Gastrocnemius medialis (tissue), 4 donors: Measurements from ENCODE around the gene TBRG4.

Experiments used
- POLR2A ChIP-seq, 2 donors: fragments of 450-650 bp; IDR thresholded peaks; one replicate each; pipeline ENCODE4 v1.6.1; 2017; ENCODE audit warnings: antibody characterized with exemption in 2 of 2, mild to moderate bottlenecking in 2 of 2, moderate library complexity in 2 of 2
- TF ChIP-seq, protein P1 (sequence below), 5 experiments: fragments of 450-650 bp in 3 of 5; fragments of 200-600 bp in 2 of 5; sonication (generic) in 2 of 5; IDR thresholded peaks in 4 of 5; conservative IDR thresholded peaks in 1 of 5; 1 replicate in 4 of 5; 2 replicates in 1 of 5; pipeline ENCODE4 v1.5.1; 2016 to 2019; ENCODE audit warnings: antibody characterized with exemption in 5 of 5, mild to moderate bottlenecking in 3 of 5, moderate library complexity in 3 of 5

DNA sequence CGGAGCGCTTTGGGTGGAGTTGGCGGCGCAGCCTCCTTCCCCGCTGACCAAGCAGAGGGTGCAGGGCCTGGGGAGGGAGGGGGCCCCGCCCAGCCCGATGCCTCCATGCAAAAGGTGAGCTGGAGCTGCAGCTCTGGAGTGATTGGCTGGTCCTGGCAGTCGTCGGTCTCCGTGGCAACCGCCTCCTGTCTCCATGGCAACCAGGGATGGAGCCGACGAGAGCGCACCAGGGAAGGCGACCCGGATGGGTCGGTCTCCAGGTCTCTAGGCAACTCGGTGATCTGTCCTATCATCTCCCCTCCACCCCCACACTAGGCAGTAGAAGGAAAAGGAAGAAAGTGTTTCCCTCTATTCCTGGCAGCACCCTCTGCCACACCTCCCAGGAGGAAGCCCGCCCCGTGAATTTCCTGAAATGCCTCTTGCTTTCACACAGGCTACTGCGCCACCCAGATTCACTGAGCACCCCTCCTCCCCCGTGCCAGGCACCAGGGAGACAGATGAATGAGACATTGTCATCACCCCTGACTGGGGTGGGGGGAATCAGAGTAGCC is 22.1 kb downstream of the TBRG4 start:
- TF ChIP-seq POLR2A (IDR thresholded peaks at IDR 0.05): no peak
- TF ChIP-seq, protein P1, sequence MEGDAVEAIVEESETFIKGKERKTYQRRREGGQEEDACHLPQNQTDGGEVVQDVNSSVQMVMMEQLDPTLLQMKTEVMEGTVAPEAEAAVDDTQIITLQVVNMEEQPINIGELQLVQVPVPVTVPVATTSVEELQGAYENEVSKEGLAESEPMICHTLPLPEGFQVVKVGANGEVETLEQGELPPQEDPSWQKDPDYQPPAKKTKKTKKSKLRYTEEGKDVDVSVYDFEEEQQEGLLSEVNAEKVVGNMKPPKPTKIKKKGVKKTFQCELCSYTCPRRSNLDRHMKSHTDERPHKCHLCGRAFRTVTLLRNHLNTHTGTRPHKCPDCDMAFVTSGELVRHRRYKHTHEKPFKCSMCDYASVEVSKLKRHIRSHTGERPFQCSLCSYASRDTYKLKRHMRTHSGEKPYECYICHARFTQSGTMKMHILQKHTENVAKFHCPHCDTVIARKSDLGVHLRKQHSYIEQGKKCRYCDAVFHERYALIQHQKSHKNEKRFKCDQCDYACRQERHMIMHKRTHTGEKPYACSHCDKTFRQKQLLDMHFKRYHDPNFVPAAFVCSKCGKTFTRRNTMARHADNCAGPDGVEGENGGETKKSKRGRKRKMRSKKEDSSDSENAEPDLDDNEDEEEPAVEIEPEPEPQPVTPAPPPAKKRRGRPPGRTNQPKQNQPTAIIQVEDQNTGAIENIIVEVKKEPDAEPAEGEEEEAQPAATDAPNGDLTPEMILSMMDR (IDR thresholded peaks at IDR 0.05 in 4 of 5, conservative IDR thresholded peaks at IDR 0.05 in 1 of 5): no peak
